HL-60 (cell line): ENCODE data around the gene IQCF2.

ENCODE experiments used
- DNase-seq, 2 experiments: peaks; one replicate each; pipeline ENCODE4 v3.0.0-alpha.2; 2010 to 2020; ENCODE audit warnings: low read depth in 1 of 2, low spot score in 1 of 2
- H3K27ac ChIP-seq: fragments of 250-450 bp; sonication (Bioruptor Pico); replicated peaks from 2 replicates; pipeline ENCODE4 v1.5.1; 2020; ENCODE audit warnings: mild to moderate bottlenecking, moderate library complexity
- H3K27me3 ChIP-seq: fragments of 250-450 bp; sonication (Bioruptor Pico); 2 replicates; pipeline ENCODE4 v1.5.1; 2021; ENCODE audit warnings: mild to moderate bottlenecking, moderate library complexity; ENCODE audit not compliant: insufficient read depth, poor library complexity, severe bottlenecking
- H3K4me3 ChIP-seq: replicated peaks from 2 replicates; pipeline ENCODE4 v1.5.1; 2011; ENCODE audit warnings: mild to moderate bottlenecking, control low read depth, low read length; ENCODE audit not compliant: insufficient read depth
- CTCF ChIP-seq: IDR thresholded peaks from one replicate; pipeline ENCODE4 v1.5.1; 2011; ENCODE audit warnings: low read length, control low read depth, inconsistent platforms; ENCODE audit not compliant: insufficient read depth
- GABPA ChIP-seq: IDR thresholded peaks from 2 replicates; pipeline ENCODE4 v1.6.1; 2012; ENCODE audit warnings: low read depth
- POLR2AphosphoS5 ChIP-seq: IDR thresholded peaks from 2 replicates; pipeline ENCODE4 v1.6.1; 2012; ENCODE audit warnings: low read depth
- REST ChIP-seq: IDR thresholded peaks from 2 replicates; pipeline ENCODE4 v1.6.1; 2012; ENCODE audit warnings: low read depth; ENCODE audit not compliant: insufficient replicate concordance
- SPI1 ChIP-seq: IDR thresholded peaks from 2 replicates; pipeline ENCODE4 v1.6.1; 2012; ENCODE audit warnings: low read depth, mild to moderate bottlenecking, borderline replicate concordance

Gene IQCF2

GRCh38 chr3:51869304-51869703 lies 7.9 kb downstream of the IQCF2 start:
- H3K4me3 ChIP-seq, result no peak overlapping the region
- no peak for DNase-seq
- TF ChIP-seq REST (no peak), CTCF (no peak), POLR2AphosphoS5 (no peak), GABPA (no peak), SPI1 (no peak)
- H3K27me3 ChIP-seq, result no peaks in the 10 kb centered on the region
- no peak overlapping the region for H3K27ac ChIP-seq

- no peak for TF ChIP-seq REST
- no peak for TF ChIP-seq POLR2AphosphoS5
- no peak for TF ChIP-seq GABPA
- no peak for TF ChIP-seq SPI1
- TF ChIP-seq CTCF, result no peak
- no peak for DNase-seq
- Histone ChIP-seq H3K4me3 (no peak overlapping the region), H3K27me3 (no peaks in the 10 kb centered on the region), H3K27ac (no peak overlapping the region)
Observed at GRCh38 chr3:51873253-51873766, 11.9 kb downstream of the IQCF2 start.

- no peak for TF ChIP-seq GABPA
- TF ChIP-seq REST, result no peak
- TF ChIP-seq CTCF, result no peak
- no peak for TF ChIP-seq POLR2AphosphoS5
- no peak for TF ChIP-seq SPI1
- no peak for DNase-seq
- no peak overlapping the region for H3K4me3 ChIP-seq
- no peak overlapping the region for H3K27ac ChIP-seq
- H3K27me3 ChIP-seq, result no peaks in the 10 kb centered on the region
Observed at GRCh38 chr3:51873876-51874275, 12.5 kb downstream of the IQCF2 start.
